ENCODE measurements around the gene SMAD5.

SMAD5 gene

DNA sequence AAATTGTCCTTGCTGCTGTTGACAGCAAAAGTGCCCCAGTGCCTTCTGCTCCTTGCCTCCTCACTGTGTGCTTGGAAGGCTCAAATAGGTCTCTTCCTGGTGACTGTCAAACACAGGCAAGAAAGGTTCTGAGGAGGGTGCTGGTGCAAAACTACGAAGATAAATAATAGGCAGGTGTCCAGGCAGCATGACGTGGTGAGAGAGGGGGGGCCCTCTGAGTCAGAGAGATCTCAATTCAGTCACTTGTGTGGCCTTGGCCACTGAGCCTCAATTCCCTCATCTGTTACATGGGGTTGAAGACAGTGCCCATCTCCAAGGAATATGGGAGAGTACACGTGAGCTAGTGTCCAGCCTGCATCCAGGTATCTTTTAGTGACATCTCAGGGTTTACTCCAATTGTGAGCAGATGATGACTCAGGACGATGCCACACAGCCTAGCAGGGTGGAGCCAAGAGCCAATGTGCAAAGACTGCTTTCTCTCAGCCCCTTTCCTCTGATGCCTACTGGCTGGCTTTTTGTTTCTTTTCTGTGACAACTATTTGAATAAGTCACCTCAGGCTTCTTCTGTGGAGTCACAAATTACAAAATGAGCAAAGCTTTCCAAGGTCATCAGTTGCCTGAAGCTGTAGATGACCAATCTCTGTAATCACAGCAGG, 90.1 kb downstream of the SMAD5 start:
- DNase-seq (ENCODE audit: low read depth), result no peak

- DNase-seq (ENCODE audit: low read depth), result no peak
Measured at GRCh38 chr5:136225796-136226195, 93.2 kb downstream of the SMAD5 start.

- no peak for DNase-seq (ENCODE audit: low read depth)
Measured at GRCh38 chr5:136226401-136226800, 93.8 kb downstream of the SMAD5 start.

- DNase-seq (ENCODE audit: low read depth), result no peak
Measured at GRCh38 chr5:136228136-136228757, 95.6 kb downstream of the SMAD5 start.

GRCh38 chr5:136230176-136230575, 97.5 kb downstream of the SMAD5 start:
- DNase-seq (ENCODE audit: low read depth), result no peak

- no peak for DNase-seq (ENCODE audit: low read depth)
Measured at GRCh38 chr5:136232316-136232715, 99.7 kb downstream of the SMAD5 start.

Data from GM04503 (cell line).